ACHN (cell line): ENCODE data around the gene PDE4D.

ENCODE experiments used
- DNase-seq: peaks from one replicate; pipeline ENCODE4 v3.0.0-alpha.2; 2015
- in situ Hi-C: cut with HindIII; loops from 2 replicates; pipeline ENCODE4 v1.10.0; 2017; ENCODE audit warnings: low sequenced_read_pairs, low pct_ligation_motif_present, low pct_unique_long_range_greater_than_20kb

PDE4D gene

GRCh38 chr5:59169768-59170150 lies 723.8 kb downstream of the PDE4D start:
- in situ Hi-C loops: no loop called here

GRCh38 chr5:59169081-59169767 lies 724.3 kb downstream of the PDE4D start:
- no peak for DNase-seq
- in situ Hi-C loops: no loop called here

More at GRCh38 chr5:59169768-59170150, 723.8 kb downstream of the PDE4D start:
- DNase-seq: no peak

GRCh38 chr5:59168067-59168466 lies 725.5 kb downstream of the PDE4D start:
- DNase-seq: no peak
- in situ Hi-C loops: no loop called here

GRCh38 chr5:59164041-59164830 lies 729.3 kb downstream of the PDE4D start:
- DNase-seq: no peak
- in situ Hi-C loops: no loop called here

- in situ Hi-C loops: no loop called here
- DNase-seq: no peak
These were observed 732.1 kb downstream of the PDE4D start for GRCh38 chr5:59161221-59162105.

GRCh38 chr5:59158637-59159391 lies 734.7 kb downstream of the PDE4D start:
- in situ Hi-C loops: no loop called here
- DNase-seq: no peak

GRCh38 chr5:59158165-59158564 lies 735.4 kb downstream of the PDE4D start:
- in situ Hi-C loops: no loop called here
- no peak for DNase-seq

- in situ Hi-C loops: no loop called here
These were observed 736.5 kb downstream of the PDE4D start for GRCh38 chr5:59157068-59157467.

GRCh38 chr5:59152701-59153245 lies 740.8 kb downstream of the PDE4D start:
- in situ Hi-C loops: no loop called here
- no peak for DNase-seq

More at GRCh38 chr5:59157068-59157467, 736.5 kb downstream of the PDE4D start:
- no peak for DNase-seq

- no peak for DNase-seq
- in situ Hi-C loops: no loop called here
These were observed 742.2 kb downstream of the PDE4D start for GRCh38 chr5:59151162-59151889.

GRCh38 chr5:59149827-59150226 lies 743.7 kb downstream of the PDE4D start:
- no peak for DNase-seq
- in situ Hi-C loops: no loop called here

GRCh38 chr5:59149271-59149670 lies 744.3 kb downstream of the PDE4D start:
- no peak for DNase-seq
- in situ Hi-C loops: no loop called here

- DNase-seq: no peak
- in situ Hi-C loops: no loop called here
These were observed 746.8 kb downstream of the PDE4D start for GRCh38 chr5:59146729-59147128.

- no peak for DNase-seq
- in situ Hi-C loops: no loop called here
These were observed 749.6 kb downstream of the PDE4D start for GRCh38 chr5:59143926-59144333.

GRCh38 chr5:59142927-59143326 lies 750.6 kb downstream of the PDE4D start:
- in situ Hi-C loops: no loop called here

GRCh38 chr5:59142138-59142537 lies 751.4 kb downstream of the PDE4D start:
- in situ Hi-C loops: no loop called here

More at GRCh38 chr5:59142927-59143326, 750.6 kb downstream of the PDE4D start:
- no peak for DNase-seq

GRCh38 chr5:59140133-59140532 lies 753.4 kb downstream of the PDE4D start:
- DNase-seq: no peak
- in situ Hi-C loops: no loop called here

More at GRCh38 chr5:59142138-59142537, 751.4 kb downstream of the PDE4D start:
- DNase-seq: no peak
